SK-N-SH (cell line): ENCODE measurements around the gene IQCK.

Experiments used
- JUND ChIP-seq: IDR thresholded peaks from 2 replicates; pipeline ENCODE4 v1.4.0; 2012
- RXRA ChIP-seq: IDR thresholded peaks from 2 replicates; pipeline ENCODE4 v1.4.0; 2012; ENCODE audit warnings: low read depth, mild to moderate bottlenecking, borderline replicate concordance
- TF ChIP-seq, protein P1 (sequence below): IDR thresholded peaks from 2 replicates; pipeline ENCODE4 v1.4.0; 2012; ENCODE audit warnings: low read depth
- TF ChIP-seq, protein P2 (sequence below): fragments of 200-600 bp; sonication (generic); IDR thresholded peaks from 2 replicates; pipeline ENCODE4 v1.6.1; 2017; ENCODE audit warnings: antibody characterized with exemption, mild to moderate bottlenecking, moderate library complexity

GRCh38 chr16:19709381-19710136 lies 8.5 kb upstream of the IQCK start:
- TF ChIP-seq, protein P1, sequence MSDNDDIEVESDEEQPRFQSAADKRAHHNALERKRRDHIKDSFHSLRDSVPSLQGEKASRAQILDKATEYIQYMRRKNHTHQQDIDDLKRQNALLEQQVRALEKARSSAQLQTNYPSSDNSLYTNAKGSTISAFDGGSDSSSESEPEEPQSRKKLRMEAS, result no peak
- TF ChIP-seq RXRA (no peak), JUND (no peak)
- TF ChIP-seq, protein P2, sequence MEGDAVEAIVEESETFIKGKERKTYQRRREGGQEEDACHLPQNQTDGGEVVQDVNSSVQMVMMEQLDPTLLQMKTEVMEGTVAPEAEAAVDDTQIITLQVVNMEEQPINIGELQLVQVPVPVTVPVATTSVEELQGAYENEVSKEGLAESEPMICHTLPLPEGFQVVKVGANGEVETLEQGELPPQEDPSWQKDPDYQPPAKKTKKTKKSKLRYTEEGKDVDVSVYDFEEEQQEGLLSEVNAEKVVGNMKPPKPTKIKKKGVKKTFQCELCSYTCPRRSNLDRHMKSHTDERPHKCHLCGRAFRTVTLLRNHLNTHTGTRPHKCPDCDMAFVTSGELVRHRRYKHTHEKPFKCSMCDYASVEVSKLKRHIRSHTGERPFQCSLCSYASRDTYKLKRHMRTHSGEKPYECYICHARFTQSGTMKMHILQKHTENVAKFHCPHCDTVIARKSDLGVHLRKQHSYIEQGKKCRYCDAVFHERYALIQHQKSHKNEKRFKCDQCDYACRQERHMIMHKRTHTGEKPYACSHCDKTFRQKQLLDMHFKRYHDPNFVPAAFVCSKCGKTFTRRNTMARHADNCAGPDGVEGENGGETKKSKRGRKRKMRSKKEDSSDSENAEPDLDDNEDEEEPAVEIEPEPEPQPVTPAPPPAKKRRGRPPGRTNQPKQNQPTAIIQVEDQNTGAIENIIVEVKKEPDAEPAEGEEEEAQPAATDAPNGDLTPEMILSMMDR, result no peak
